A549 (cell line): ENCODE results near the gene TUBGCP5. TPM values are rescaled to one million over a fixed set of nuclear protein-coding genes. Genes with fewer than 3 reads are reported as not detected.
"Not testable (repeated sequence)": the region's sequence is repeated elsewhere in the genome, so short reads cannot be mapped to it uniquely, and the experiment has no call there.

Experiments
- ATAC-seq, 2 experiments: fragments of 200-7000 bp in 1 of 2; fragments of >200 bp in 1 of 2; cut with Nextera tagmentation in 1 of 2; cut with Tn5 transposase in 1 of 2; 3 replicates each; pipeline versions ENCODE4 v1.8.0 to v1.9.1; 2018 to 2020; ENCODE audit warnings: mild to moderate bottlenecking in 1 of 2, moderate library complexity in 1 of 2
- CTCF ChIA-PET: fragments of 300-600 bp; sonication (Branson Sonifier 250); formaldehyde crosslinking; extraction: SDS; loops from one replicate; lab custom pipeline; 2021; ENCODE audit warnings: antibody characterized with exemption, inconsistent platforms; lab: Yijun Ruan, JAX
- POLR2A ChIA-PET: fragments of 350-600 bp; formaldehyde crosslinking; extraction: SDS; loops from one replicate; lab custom pipeline; 2021; ENCODE audit warnings: antibody characterized with exemption, inconsistent platforms; lab: Yijun Ruan, JAX
- DNase-seq, 2 experiments: peaks; one replicate each; pipeline versions ENCODE4 v3.0.0 to v3.0.0-alpha.2; 2011 to 2016; ENCODE audit warnings: low read depth in 1 of 2, low spot score in 1 of 2
- FAIRE-seq: peaks from 2 replicates; lab custom pipeline; 2011; peaks lifted over from hg19 to GRCh38; lab: Jason Lieb, UNC
- H3K27ac ChIP-seq, 2 experiments: fragments of >200 bp; sonication (Bioruptor Twin); formaldehyde crosslinking; 3 replicates each; pipeline ENCODE4 v1.5.1; 2016 to 2017
- H3K4me1 ChIP-seq: fragments of >200 bp; sonication (Bioruptor Twin); formaldehyde crosslinking; 3 replicates; pipeline ENCODE4 v1.6.1; 2016
- H3K4me2 ChIP-seq: fragments of >200 bp; sonication (Bioruptor Twin); formaldehyde crosslinking; 3 replicates; pipeline ENCODE4 v1.6.1; 2016
- H3K4me3 ChIP-seq: fragments of >200 bp; sonication (Bioruptor Twin); formaldehyde crosslinking; 3 replicates; pipeline ENCODE4 v1.5.1; 2016
- H3K9me3 ChIP-seq: fragments of >200 bp; sonication (Bioruptor Twin); formaldehyde crosslinking; 3 replicates; pipeline ENCODE4 v1.6.1; 2016
- EP300 ChIP-seq, 2 experiments: fragments of >200 bp; sonication (Bioruptor Twin); formaldehyde crosslinking; IDR thresholded peaks; 2 replicates in 1 of 2; 3 replicates in 1 of 2; pipeline ENCODE4 v1.6.1; 2016 to 2017
- FOSL2 ChIP-seq, 2 experiments: fragments of 450-650 bp in 1 of 2; fragments of >200 bp in 1 of 2; sonication (Bioruptor Twin) in 1 of 2; formaldehyde crosslinking; IDR thresholded peaks; 2 replicates each; pipeline versions ENCODE4 v1.5.0 to v1.6.1; 2016 to 2020; ENCODE audit warnings: mild to moderate bottlenecking in 1 of 2, moderate library complexity in 1 of 2
- GATA3 ChIP-seq: IDR thresholded peaks from 2 replicates; pipeline ENCODE4 v1.6.1; 2012; ENCODE audit warnings: borderline replicate concordance
- HOXB13 ChIP-seq: fragments of 250-450 bp; sonication (Bioruptor Pico); IDR thresholded peaks from 2 replicates; pipeline ENCODE4 v1.5.0; 2020; ENCODE audit warnings: low read depth, mild to moderate bottlenecking, moderate library complexity
- HOXB5 ChIP-seq: fragments of 250-450 bp; sonication (Bioruptor Pico); IDR thresholded peaks from 2 replicates; pipeline ENCODE4 v1.5.0; 2020; ENCODE audit warnings: mild to moderate bottlenecking, moderate library complexity
- KDM5A ChIP-seq: fragments of 200-600 bp; sonication (generic); IDR thresholded peaks from 2 replicates; pipeline ENCODE4 v1.6.1; 2016; ENCODE audit warnings: antibody characterized with exemption, mild to moderate bottlenecking
- MAZ ChIP-seq: fragments of 150-350 bp; IDR thresholded peaks from 2 replicates; pipeline ENCODE4 v1.6.1; 2014; ENCODE audit warnings: antibody characterized with exemption, low read depth, low read length, borderline replicate concordance
- PBX3 ChIP-seq: IDR thresholded peaks from 2 replicates; pipeline ENCODE4 v1.6.1; 2012
- POLR2AphosphoS2 ChIP-seq: conservative IDR thresholded peaks from 2 replicates; pipeline ENCODE4 v1.6.1; 2012; ENCODE audit warnings: low read length, improper control_type of control experiment, inconsistent platforms
- RARB ChIP-seq: fragments of 250-450 bp; sonication (Bioruptor Pico); IDR thresholded peaks from 2 replicates; pipeline ENCODE4 v1.8.0; 2021; ENCODE audit warnings: mild to moderate bottlenecking, moderate library complexity
- RCOR1 ChIP-seq: fragments of 150-350 bp; IDR thresholded peaks from 2 replicates; pipeline ENCODE4 v1.6.1; 2014; ENCODE audit warnings: antibody characterized with exemption, low read length, low read depth
- RFX5 ChIP-seq: fragments of 450-650 bp; IDR thresholded peaks from 2 replicates; pipeline ENCODE4 v1.7.1; 2014; ENCODE audit warnings: antibody characterized with exemption, mild to moderate bottlenecking, moderate library complexity
- SREBF2 ChIP-seq: fragments of 450-650 bp; IDR thresholded peaks from 2 replicates; pipeline ENCODE4 v1.6.1; 2014; ENCODE audit warnings: mild to moderate bottlenecking, moderate library complexity
- TP53 ChIP-seq: fragments of 250-450 bp; sonication (Bioruptor Pico); IDR thresholded peaks from 2 replicates; pipeline ENCODE4 v1.5.0; 2021; ENCODE audit warnings: mild to moderate bottlenecking, moderate library complexity
- ZNF302 ChIP-seq: fragments of 250-450 bp; sonication (Bioruptor Pico); IDR thresholded peaks from 2 replicates; pipeline ENCODE4 v1.9.0; 2021; ENCODE audit warnings: inconsistent platforms, mild to moderate bottlenecking, moderate library complexity
- ZSCAN20 ChIP-seq: fragments of 250-450 bp; sonication (Bioruptor Pico); IDR thresholded peaks from 2 replicates; pipeline ENCODE4 v1.8.0; 2022; ENCODE audit warnings: mild to moderate bottlenecking, moderate library complexity
- WGBS: methylation state at CpG from one replicate; pipeline ENCODE4 v1.1.6; 2017; ENCODE audit errors: missing lambda C conversion rate; 5-methylcytosine and 5-hydroxymethylcytosine counted together
- polyA plus RNA-seq, 4 experiments: library from polyadenylated mRNA; depleted of rRNA in 3 of 4; stranded (reverse); fragments of >200 nt; fragmentation: RNase III in 1 of 4; extraction: RNeasy Plus Mini Kit Qiagen cat#74134 plus additional on column Dnase treatment in 1 of 4; gene quantifications; 2 replicates in 3 of 4; 3 replicates in 1 of 4; pipeline ENCODE4 v1.2.3, GENCODE V29; 2011 to 2017
- TF ChIP-seq, protein P1 (sequence below): IDR thresholded peaks from 2 replicates; pipeline ENCODE4 v1.6.1; 2012

TUBGCP5 gene
- polyA plus RNA-seq, 2 of the 4 experiments (the other 2 are of a cell fraction) = 26.3 to 41.0 TPM

DNA sequence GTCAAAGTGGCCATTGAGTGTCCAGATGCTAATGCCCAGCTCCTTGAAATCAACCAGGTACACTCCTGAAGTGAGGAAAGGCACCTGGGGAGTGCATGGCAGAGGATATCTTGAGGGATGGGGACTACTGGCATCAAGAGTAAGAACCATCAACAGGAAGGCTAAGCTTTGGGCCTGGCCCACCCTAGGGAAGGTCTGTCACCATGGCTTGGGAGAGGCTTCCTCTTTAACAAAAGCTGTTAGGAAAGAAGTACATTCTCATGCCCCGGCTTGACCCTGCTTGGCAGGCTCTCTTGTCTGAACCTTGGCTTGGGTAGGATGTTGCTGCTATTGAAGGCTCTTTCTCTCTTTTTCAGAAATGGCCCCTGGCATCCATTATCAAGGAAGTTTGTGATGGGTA is 43.7 kb upstream of the TUBGCP5 start:
- ATAC-seq = no peak

GRCh38 chr15:23081996-23082737 is 42.8 kb upstream of the TUBGCP5 start:
- ATAC-seq, H3K4me1 ChIP-seq, FAIRE-seq, H3K4me3 ChIP-seq, POLR2A ChIA-PET, CTCF ChIA-PET, DNase-seq, H3K4me2 ChIP-seq, H3K27ac ChIP-seq, H3K9me3 ChIP-seq: not testable (repeated sequence)
- WGBS = 41% methylated on average over 8 of the region's 8 CpGs

More for the DNA sequence above, 43.7 kb upstream of the TUBGCP5 start:
- WGBS = 36% methylated on average over 1 of the region's 1 CpG
- ChIA-PET CTCF (no interaction called here), POLR2A (no interaction called here)
- TF ChIP-seq FOSL2 (IDR thresholded peaks at IDR 0.05) (no peak), FOSL2 (CRISPR knock-in tag; IDR thresholded peaks at IDR 0.05) (no peak), ZNF302 (no peak), HOXB13 (CRISPR knock-in tag) (no peak), SREBF2 (no peak)
- Histone ChIP-seq H3K4me3 (no peak overlapping the region), H3K4me1 (no peaks in the 10 kb centered on the region; the same call in 2 of the 3 replicates), H3K27ac (no peak overlapping the region), H3K9me3 (no peaks in the 10 kb centered on the region), H3K4me2 (no peak overlapping the region)
- FAIRE-seq (no peak), DNase-seq (no peak)

DNA sequence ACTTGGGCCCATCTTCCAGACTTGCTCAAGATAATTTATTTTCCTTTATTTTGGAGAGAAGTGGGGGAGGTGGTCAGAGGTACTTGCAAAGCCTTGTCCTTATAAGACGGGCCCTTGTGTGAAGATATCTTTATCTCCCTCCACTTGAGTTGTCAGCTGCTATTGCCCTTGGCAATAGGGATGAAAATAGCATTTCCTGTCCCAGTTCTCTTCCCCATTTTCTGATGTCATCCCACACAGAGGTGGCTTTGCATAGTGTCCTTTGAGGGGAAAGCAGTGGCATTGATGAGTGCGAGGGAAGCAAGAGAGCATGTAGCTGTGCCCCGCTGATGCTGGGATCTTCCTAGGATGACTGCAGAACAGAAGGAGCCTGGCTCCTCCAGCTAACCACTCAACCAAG is 41.9 kb upstream of the TUBGCP5 start:
- ChIA-PET POLR2A (no interaction called here), CTCF (no interaction called here)
- H3K4me2 ChIP-seq = no peak overlapping the region
- no peak for DNase-seq
- no peaks in the 10 kb centered on the region; the same call in 2 of the 3 replicates for H3K4me1 ChIP-seq
- TF ChIP-seq HOXB5 = no peak
- TF ChIP-seq ZSCAN20 (CRISPR knock-in tag) = no peak
- TF ChIP-seq, protein P1, sequence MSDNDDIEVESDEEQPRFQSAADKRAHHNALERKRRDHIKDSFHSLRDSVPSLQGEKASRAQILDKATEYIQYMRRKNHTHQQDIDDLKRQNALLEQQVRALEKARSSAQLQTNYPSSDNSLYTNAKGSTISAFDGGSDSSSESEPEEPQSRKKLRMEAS = no peak
- no peak for TF ChIP-seq POLR2AphosphoS2
- TF ChIP-seq ZNF302 = no peak
- TF ChIP-seq KDM5A = no peak
- no peak for TF ChIP-seq RFX5
- no peak overlapping the region for H3K4me3 ChIP-seq
- 88% methylated on average over 3 of the region's 3 CpGs for WGBS
- H3K9me3 ChIP-seq = no peaks in the 10 kb centered on the region
- no peak overlapping the region for H3K27ac ChIP-seq
- ATAC-seq = no peak
- no peak for FAIRE-seq

DNA sequence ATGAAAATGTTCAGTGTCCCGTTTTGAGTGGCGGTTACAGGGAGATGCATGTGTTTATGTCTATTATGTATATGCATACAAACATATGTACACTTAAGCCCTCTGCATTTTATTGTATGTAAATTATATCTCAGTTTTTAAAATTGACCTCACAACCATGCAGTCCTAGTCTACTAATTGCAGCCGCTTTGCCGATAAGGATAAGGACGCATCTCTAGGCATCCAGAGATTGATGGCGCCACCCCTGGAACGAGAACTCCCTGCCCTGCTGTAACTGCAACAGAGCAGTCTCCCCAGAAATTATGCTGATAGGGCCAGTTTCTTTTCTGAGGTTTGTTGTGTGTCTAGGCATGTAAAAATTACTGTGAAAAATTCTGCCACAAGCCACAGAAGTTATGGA is 40.4 kb upstream of the TUBGCP5 start:
- TF ChIP-seq EP300 (IDR thresholded peaks at IDR 0.05) = no peak
- TF ChIP-seq TP53 (CRISPR knock-in tag) = no peak
- TF ChIP-seq MAZ = no peak
- no peak for TF ChIP-seq PBX3
- no peak for TF ChIP-seq RCOR1
- no peak for TF ChIP-seq RARB (CRISPR knock-in tag)
- TF ChIP-seq GATA3 = no peak
- Histone ChIP-seq H3K4me2 (no peak overlapping the region), H3K27ac (no peak overlapping the region), H3K4me1 (no peaks in the 10 kb centered on the region; the same call in 2 of the 3 replicates), H3K4me3 (no peak overlapping the region), H3K9me3 (no peaks in the 10 kb centered on the region)
- ChIA-PET CTCF (interaction anchor here (0.8 to 1.5 kb wide), 2 partner anchors 10 to 15 kb away, joined by 3 to 5 read pairs; no protein-coding TSS in a partner anchor), POLR2A (no interaction called here)
- ATAC-seq (no peak), DNase-seq (no peak), FAIRE-seq (no peak)
- 77% methylated on average over 7 of the region's 7 CpGs for WGBS
